DMS153 treated with DMSO at 0.1 percent for 48 hours (cell line): ENCODE measurements around the gene YKT6.

Experiments used
- DNase-seq: peaks from one replicate; lab custom pipeline; 2025; ENCODE audit not compliant: unreplicated experiment; lab: John Stamatoyannopoulos, UW

YKT6 gene

GRCh38 chr7:44257618-44258422 lies 57.0 kb downstream of the YKT6 start:
- DNase-seq: peak; percentile 46

GRCh38 chr7:44258423-44258760 lies 57.6 kb downstream of the YKT6 start:
- no peak for DNase-seq

- no peak for DNase-seq
Measured at GRCh38 chr7:44258865-44259546, 58.2 kb downstream of the YKT6 start.

- no peak for DNase-seq
Measured at GRCh38 chr7:44259547-44260457, 59.0 kb downstream of the YKT6 start.

- DNase-seq: no peak
Measured at GRCh38 chr7:44261240-44261639, 60.5 kb downstream of the YKT6 start.

- DNase-seq: no peak
Measured at GRCh38 chr7:44262031-44262430, 61.3 kb downstream of the YKT6 start.

GRCh38 chr7:44263326-44264082 lies 62.7 kb downstream of the YKT6 start:
- no peak for DNase-seq
